ENCODE data around the gene QRICH1.

Gene QRICH1

DNA sequence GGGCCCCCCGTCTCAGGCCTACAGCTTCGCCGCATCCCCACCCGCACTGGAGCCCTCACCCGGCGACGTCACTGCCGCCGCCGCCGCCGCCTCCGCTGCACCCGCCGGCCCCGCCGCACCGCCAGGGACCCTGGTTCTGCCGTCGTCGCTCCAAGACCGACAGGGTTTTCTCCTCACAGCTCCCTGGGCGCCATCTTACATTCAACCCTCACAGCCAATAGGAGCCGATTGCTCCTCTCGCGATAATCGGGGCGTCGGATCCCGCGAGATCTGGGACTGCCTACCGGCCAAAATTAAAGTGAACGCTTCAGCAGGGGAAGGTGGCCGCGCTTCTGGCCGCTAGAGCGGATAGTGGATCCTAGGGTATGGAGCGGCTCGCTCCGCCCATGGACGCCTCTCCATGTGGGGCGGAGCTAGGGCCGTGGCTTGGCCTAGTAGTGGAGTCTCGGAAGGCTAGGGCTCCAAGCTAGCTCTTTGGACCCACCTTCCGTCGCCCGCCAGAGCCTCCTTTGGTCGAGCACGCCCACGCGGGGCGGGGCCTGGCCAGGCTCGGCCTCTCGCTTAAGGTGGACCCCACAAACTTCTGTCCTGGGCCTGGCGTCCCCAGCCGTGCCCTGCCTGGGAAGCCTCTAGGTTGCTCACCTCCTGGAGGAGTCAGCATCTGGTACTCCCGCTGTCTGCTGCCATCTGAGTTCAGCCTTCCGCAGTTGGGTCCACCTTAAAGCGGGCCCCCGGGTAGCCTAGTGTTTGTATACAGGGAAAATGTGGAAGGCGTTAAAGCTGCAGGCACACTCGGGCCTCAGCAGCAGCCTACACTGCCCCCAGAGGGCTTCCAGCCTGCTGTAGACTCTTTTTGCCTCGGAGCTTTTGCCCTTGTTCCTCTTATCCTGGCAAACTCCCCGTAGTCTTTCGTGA lies at the start of gene QRICH1:
TSS of gene QRICH1 (minus strand) at position 219 of the 915 bp plus-strand sequence. CDS start 17,054 bp downstream, outside the sequence.
- peak; percentile 77 for DNase-seq

- DNase-seq, result no peak
Measured at GRCh38 chr3:49140080-49140479, 46.2 kb upstream of the QRICH1 start.

DNA sequence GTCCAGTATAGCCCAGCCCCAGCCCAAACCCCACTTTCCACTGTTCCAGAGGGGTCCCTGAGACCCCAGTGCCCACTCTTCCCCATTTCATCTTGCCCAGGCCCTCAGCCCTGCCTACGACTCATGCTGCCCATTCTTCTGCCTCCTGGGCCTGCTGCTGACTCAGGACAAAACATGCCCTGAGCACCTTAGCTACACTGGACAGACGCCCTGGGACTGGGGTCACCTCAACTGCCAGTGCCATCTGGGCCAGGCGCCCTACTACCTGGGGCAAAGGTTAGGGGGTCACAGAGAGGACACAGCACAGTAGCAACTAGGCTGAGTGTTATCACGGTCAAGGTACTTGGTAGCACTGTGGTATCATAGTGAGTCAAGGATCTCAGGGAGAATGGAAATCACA lies 41.6 kb upstream of the QRICH1 start:
- DNase-seq, result no peak

- DNase-seq, result no peak
Measured at GRCh38 chr3:49134471-49135265, 40.8 kb upstream of the QRICH1 start.

DNA sequence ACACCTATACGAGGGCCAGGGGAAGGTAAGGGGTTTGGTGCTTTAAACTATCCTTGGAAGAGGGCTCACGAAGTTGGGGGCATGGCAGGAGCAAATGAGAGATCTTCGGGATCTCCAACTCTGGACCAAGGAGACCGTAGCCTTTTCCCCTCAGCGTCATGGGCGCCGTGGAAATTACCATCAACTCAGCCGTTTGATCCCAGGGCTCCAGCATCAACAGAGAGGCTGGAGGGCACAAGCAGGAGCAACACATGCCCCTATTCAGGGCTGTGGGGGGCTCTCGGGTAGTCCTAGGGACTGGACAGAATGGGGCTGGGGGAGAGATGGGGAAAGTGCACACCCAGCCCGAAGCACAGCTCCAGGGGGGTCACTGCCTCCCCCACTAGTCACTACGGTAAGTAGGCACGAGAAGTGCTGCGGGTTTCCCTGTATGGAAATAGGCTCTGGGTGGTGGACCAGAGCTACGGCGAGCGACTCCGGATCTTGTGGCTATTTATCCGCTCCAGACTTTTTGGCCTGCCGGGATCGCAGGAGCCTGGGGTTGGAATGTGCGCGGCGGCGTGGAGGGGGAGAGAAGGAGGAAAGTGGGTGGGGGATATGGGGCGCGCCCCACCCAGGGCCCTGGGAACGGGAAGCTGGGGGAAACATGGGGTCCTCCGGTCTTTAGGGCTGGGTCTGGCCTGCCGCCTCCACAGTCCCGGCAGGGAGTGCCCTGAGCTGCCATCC lies 39.5 kb upstream of the QRICH1 start:
- peak; percentile 23 for DNase-seq

GRCh38 chr3:49132437-49133225 lies 38.8 kb upstream of the QRICH1 start, which contains the start of gene LAMB2:
Gene LAMB2 (minus strand): TSS chr3:49133050. CDS start chr3:49132867, 183 bp downstream.
- DNase-seq, result peak; percentile 10

- DNase-seq, result no peak
Measured at GRCh38 chr3:49132073-49132436, 38.2 kb upstream of the QRICH1 start.

DNA sequence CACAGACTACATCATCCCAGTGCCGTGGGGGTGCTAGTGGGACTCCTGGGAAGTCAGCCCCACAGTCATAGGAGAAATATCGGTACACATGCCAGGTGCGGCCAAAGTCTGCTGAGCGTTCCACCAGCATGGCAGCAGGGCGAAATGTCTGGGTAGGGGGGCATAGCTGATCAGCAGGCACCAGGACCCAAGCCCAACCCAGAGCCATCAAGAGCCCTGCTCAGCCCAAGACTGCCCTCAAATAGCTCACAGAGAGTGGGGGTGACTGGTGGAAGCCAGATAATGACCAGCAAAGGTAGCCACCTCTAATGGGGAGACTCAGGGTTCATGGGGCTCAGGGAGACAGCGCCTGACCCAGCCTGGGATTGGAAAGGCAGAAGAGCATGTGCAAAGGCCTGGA lies 37.7 kb upstream of the QRICH1 start:
- DNase-seq, result no peak

DNA sequence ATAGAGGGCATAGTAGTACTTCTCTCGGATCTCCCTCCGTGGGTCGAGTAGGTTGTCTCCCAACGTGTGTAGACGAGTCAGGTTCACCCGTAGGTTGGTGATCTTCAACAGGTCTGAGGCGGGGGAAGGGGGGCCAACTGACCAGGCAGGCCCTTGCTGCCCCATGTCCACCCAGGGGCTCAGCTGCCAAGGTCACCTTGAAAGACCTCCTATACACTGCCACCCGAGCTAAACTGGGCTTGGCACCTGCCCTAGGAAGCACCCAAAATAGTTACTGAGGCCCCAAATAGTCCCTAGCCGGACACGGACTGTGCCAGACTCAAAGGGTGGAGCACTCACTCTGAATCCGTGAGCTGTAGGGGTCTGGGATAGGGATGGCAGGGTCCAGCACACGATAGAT lies 37.2 kb upstream of the QRICH1 start:
- DNase-seq, result no peak

- no peak for DNase-seq
Measured at GRCh38 chr3:49124991-49125670, 31.3 kb upstream of the QRICH1 start.

DNA sequence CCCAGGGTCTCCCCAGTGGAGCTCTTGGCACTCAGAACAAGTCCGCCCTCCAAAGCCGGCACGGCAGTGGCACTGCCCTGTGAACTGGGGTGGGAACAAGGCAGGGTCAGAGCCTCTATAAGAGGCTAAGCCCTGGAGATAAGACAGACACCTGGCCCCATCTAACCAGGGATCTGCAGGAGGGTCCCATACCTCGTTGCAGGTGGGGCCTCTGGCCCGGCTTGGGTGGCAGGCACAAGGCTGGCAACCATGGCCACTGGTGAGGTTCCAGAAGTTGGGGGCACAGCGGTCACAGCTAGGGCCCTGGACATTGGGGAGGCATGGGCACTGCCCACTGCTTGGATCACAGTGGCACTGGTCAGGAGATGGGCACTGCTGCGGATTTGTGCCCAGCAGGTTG lies 30.3 kb upstream of the QRICH1 start:
- no peak for DNase-seq

GRCh38 chr3:49123687-49124086 lies 29.8 kb upstream of the QRICH1 start:
- DNase-seq, result no peak

DNA sequence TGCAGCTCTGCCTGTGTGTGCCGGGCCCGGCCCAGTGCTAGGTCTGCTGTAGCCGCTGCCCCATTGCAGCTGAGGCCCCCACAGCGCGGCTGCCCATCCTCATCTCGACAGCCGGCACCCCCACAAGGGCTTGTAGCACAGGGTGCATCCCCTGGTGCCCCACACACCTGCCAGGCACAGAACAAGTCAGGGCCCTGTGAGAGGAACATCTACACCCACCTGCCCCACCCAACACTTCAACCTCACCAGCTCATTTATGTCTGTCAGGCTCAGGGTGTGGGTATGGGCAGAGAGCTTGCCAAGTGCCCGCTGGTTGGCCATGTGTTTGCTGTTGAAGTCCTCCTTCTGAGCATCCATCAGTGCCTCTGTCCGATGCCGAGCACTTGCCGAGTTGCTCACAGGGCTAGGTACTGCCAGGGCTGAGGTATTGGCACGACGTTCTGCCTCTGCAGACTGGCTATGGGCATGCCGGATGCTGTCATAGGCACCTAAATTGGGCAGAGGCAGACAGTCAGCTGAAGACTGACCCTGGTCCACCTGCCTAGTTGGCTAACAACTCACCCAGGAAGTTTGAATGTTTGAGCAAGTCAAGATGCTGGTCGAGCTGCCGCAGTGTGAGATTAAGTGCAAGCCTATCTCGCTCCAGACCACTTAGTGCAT lies 29.1 kb upstream of the QRICH1 start:
- no peak for DNase-seq

DNA sequence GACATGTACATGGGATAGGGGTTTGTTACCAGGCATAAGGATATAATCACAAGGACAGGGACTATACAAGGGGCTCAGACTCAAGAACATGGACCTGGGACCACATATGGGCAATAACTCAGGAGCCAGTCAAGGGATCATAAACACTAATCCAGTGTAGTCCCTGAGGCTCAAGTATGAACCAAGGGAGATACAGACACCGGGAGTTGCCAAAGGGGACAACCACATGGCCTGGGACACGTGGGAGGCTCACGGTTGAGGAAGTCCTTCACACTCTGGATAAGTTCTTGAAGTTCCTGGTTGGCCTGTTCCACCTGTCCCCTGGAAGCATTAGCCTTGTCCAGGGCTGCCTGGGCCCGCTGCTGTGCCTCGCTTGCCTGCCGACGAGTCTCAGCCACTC lies 28.6 kb upstream of the QRICH1 start:
- DNase-seq, result no peak

DNA sequence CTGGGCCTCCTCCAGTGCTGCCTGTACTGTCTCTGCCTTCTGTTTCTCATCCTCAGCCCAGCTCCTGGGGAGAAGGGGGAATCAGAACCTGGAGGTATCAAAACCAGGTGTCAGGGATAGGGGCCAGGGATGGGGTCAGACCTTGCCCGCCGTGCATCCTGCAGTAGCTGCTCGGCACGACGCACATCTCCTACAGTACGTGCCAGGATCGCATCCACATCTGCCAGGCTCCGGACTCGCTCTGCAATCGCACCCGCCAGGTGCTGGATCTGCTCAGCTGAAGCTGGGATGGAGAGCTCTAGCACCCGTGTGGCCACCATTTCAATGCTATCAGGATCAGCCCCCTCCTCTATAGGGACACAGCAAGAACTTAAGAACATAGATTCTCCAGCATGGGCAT lies 28.2 kb upstream of the QRICH1 start:
- DNase-seq, result no peak

- no peak for DNase-seq
Measured at GRCh38 chr3:49121132-49121736, 27.4 kb upstream of the QRICH1 start.

DNA sequence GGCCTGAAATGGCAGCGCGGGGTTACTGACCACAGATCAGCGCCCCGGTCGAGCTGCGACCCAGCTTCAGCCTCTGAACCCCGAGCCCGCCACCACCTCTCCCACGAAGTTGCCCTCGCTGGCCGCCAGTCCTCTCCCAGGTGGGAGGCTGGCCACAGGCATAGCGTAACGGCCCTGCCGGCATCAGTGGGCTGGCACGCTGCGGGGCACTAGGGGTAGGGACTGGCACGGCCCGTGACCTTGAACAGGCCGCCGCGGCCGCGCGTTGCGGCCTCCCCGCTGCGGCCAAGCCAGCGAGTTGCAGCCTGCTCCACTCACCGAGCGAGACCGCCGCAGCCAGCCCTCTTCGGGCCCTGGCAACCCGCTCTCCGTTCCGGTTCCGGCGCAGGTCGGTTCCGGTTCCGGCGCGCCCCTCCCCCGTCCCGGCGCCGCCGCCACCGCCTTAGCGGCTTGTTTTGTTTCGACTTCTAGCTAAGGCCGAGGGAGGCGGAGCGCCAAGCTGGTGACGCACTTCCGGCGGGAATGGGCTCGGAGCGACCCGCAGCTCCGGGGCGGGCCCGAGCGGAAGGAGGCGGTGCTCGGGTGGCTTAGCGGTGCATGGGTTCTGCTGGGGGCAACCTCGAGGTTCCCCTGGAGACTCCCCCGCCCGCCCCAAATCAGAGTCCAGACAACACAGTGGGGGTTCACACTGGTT lies 26.7 kb upstream of the QRICH1 start, which contains the start of gene USP19:
TSS of gene USP19 (minus strand) at position 386 of the 694 bp plus-strand sequence. CDS start 1,678 bp downstream, outside the sequence.
- DNase-seq, result peak; percentile 60

DNA sequence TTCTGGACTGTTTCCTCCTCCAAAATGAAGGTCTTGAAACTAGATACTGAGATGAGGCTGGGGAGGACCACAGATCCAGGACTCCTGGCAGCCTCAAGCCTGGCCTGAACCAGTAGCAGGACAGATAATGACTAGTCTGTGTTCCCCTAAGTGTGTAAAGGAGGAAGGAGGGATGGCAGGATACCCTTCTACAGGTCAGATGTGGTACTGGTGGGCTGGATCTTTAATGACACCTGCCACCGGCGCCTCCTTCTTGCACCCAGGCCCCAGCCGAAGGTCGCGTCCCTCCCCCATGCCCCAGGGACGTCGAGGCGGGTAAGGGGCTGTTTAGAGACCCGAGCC lies 26.2 kb upstream of the QRICH1 start:
- no peak for DNase-seq

GRCh38 chr3:49119439-49119838 lies 25.6 kb upstream of the QRICH1 start:
- DNase-seq, result no peak

DNA sequence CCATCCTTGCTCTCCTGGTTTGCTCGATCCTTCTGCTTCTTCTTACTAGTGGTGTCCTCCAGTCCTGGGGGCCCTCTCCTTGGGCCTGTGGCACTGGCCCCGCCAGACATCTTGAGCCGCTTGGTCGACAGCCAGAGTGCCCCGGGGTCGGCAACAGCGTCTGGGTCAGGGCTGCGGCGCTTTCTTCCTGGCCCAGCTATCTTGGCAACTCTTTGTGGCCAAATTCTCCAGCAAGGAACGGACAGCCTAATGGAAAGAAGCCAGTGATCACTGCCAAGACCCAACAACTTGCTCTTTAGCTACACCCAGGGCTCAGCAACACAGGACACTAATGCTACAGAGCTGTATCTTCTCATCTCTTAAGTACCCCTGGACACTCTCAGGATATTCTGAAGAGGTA lies 25.2 kb upstream of the QRICH1 start:
- no peak for DNase-seq

Data from DMS79 treated with DMSO at 0.1 percent for 48 hours (cell line).